GM06990 (cell line): ENCODE measurements around the gene ABR.

ENCODE experiments used
- DNase-seq: peaks from one replicate; pipeline ENCODE4 v3.0.0-alpha.2; 2011; ENCODE audit not compliant: insufficient read length; ENCODE audit errors: extremely low read depth
- H3K27me3 ChIP-seq: replicated peaks from 2 replicates; pipeline ENCODE4 v1.6.0; 2011; ENCODE audit warnings: low read length; ENCODE audit not compliant: control insufficient read depth, insufficient read depth
- H3K36me3 ChIP-seq: 2 replicates; pipeline ENCODE4 v1.5.1; 2011; ENCODE audit warnings: low read length; ENCODE audit not compliant: control insufficient read depth, insufficient read depth
- H3K4me3 ChIP-seq: replicated peaks from 2 replicates; pipeline ENCODE4 v1.5.1; 2011; ENCODE audit warnings: low read depth, mild to moderate bottlenecking, control low read depth, low read length
- CTCF ChIP-seq: IDR thresholded peaks from 2 replicates; pipeline ENCODE4 v1.5.1; 2011; ENCODE audit warnings: low read length, control low read depth, mild to moderate bottlenecking, inconsistent platforms; ENCODE audit not compliant: insufficient read depth, poor library complexity, severe bottlenecking

The ABR gene

GRCh38 chr17:1004769-1005295, 174.9 kb downstream of the ABR start:
- no peak for TF ChIP-seq CTCF
- no peak for DNase-seq
- H3K27me3 ChIP-seq: no peaks in the 10 kb centered on the region
- no peak overlapping the region for H3K4me3 ChIP-seq
- peaks cover 50% of the 10 kb centered on the region for H3K36me3 ChIP-seq

GRCh38 chr17:1003972-1004768, 175.6 kb downstream of the ABR start:
- H3K4me3 ChIP-seq: no peak overlapping the region
- H3K27me3 ChIP-seq: no peaks in the 10 kb centered on the region
- DNase-seq: no peak
- peaks cover 50% of the 10 kb centered on the region for H3K36me3 ChIP-seq
- TF ChIP-seq CTCF: no peak

DNA sequence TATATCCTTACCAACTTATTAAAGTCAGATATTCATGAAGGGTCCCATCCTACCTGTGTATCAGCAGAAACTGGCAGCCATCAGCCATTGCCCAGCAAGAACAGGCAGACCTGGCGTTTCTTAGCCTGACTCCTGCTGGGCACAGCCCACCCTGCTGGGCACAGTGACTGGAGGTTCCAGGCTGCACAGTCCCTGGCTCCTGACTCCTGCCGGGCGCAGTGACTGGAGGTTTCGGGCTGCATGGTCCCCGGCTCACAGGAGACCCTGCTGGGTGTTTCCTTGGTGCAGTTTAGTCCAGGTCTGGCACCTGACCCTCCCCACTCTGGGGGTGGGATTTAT, 176.2 kb downstream of the ABR start:
- TF ChIP-seq CTCF: no peak
- no peak for DNase-seq
- H3K36me3 ChIP-seq: peaks cover 46% of the 10 kb centered on the region
- no peaks in the 10 kb centered on the region for H3K27me3 ChIP-seq
- no peak overlapping the region for H3K4me3 ChIP-seq

DNA sequence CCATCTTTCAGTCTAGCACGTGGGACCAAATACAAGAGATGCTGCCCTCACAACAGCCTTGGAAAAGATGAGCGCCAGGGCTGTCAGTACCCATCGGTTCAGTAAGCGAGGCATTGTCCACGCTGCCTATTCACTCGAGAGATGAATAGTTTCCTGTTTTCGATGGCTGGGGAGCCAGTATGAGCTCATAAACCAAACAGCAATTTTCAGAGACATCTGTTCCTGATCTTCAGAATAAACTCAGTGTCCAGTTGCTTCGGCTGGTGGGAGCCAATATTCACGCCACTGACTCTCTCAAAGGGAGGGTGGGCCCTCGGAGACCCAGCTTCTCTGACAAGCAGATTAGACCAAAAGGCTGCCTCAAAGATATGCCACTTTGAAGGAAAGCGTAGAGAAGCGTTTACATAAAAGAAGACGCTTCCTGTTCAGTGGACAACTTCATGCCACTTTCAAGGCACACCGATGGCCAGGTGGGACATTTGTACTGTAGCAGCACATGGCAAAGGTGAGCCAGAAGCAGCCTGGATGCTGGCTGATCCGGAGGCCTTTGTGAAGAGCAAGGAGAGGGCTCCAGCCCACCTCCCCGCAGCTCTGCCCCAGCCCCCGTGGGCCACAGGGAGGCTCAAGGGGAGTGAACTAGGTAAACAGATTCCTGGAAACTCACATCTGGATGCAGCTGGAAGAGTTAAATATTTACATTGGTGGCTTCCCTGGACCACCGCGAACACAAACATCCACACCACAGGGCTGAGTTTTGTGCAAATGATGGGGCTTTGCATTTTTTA, 176.8 kb downstream of the ABR start:
- H3K27me3 ChIP-seq: no peaks in the 10 kb centered on the region
- no peak for DNase-seq
- H3K36me3 ChIP-seq: peaks cover 40% of the 10 kb centered on the region
- no peak overlapping the region for H3K4me3 ChIP-seq
- TF ChIP-seq CTCF: no peak

DNA sequence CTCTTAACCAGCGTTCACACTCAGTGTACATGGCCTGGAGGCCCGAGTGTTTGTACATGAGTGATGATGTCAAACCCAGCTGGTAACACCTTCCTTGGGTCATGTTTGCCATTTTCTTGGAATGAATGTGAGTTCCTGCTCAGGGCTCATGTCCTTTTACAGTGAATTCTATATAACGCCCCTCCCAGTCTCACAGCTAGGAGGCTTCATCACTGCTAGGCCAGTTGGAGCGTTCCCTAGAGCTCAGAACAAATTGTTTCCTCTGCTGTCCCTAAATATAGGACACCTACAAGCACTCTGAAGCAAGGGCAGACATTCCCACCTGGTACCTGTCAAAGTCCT, 177.4 kb downstream of the ABR start:
- Histone ChIP-seq H3K27me3 (no peaks in the 10 kb centered on the region), H3K36me3 (peaks cover 39% of the 10 kb centered on the region), H3K4me3 (no peak overlapping the region)
- DNase-seq: no peak
- no peak for TF ChIP-seq CTCF
